Liver (tissue), 3 donors: ENCODE results near the gene RSPH4A.
"Not testable (repeated sequence)": the region's sequence is repeated elsewhere in the genome, so short reads cannot be mapped to it uniquely, and the experiment has no call there.

Source experiments
- CTCF ChIP-seq: fragments of 150-350 bp; IDR thresholded peaks from 2 replicates; pipeline ENCODE4 v1.5.1; 2017; ENCODE audit warnings: improper control_type of control experiment, low read depth, low read length; ENCODE audit not compliant: missing input control
- EGR1 ChIP-seq, 2 donors: IDR thresholded peaks; 2 replicates each; pipeline ENCODE4 v1.6.1; 2016 to 2018; ENCODE audit warnings: antibody characterized with exemption in 2 of 2, low read depth in 2 of 2
- HNF4A ChIP-seq, 2 donors: conservative IDR thresholded peaks; 2 replicates each; pipeline ENCODE4 v1.6.1; 2016; ENCODE audit warnings: antibody characterized with exemption in 2 of 2, mild to moderate bottlenecking in 2 of 2
- JUND ChIP-seq, 2 donors: IDR thresholded peaks; 2 replicates each; pipeline ENCODE4 v1.6.1; 2016; ENCODE audit warnings: antibody characterized with exemption in 2 of 2
- MAX ChIP-seq: IDR thresholded peaks from 2 replicates; pipeline ENCODE4 v1.6.1; 2016; ENCODE audit warnings: antibody characterized with exemption
- RAD21 ChIP-seq, 2 donors: IDR thresholded peaks; 2 replicates each; pipeline ENCODE4 v1.6.1; 2016; ENCODE audit warnings: antibody characterized with exemption in 2 of 2, mild to moderate bottlenecking in 2 of 2
- REST ChIP-seq: IDR thresholded peaks from 2 replicates; pipeline ENCODE4 v1.6.1; 2016; ENCODE audit warnings: antibody characterized with exemption, mild to moderate bottlenecking
- SP1 ChIP-seq: IDR thresholded peaks from 2 replicates; pipeline ENCODE4 v1.6.1; 2018; ENCODE audit warnings: antibody characterized with exemption, mild to moderate bottlenecking
- TAF1 ChIP-seq: conservative IDR thresholded peaks from 2 replicates; pipeline ENCODE4 v1.6.1; 2016; ENCODE audit warnings: antibody characterized with exemption, mild to moderate bottlenecking
- ZBTB33 ChIP-seq: IDR thresholded peaks from 2 replicates; pipeline ENCODE4 v1.6.1; 2016; ENCODE audit warnings: antibody characterized with exemption
- donor health status: healthy.
- donor health status: healthy.

- TF ChIP-seq HNF4A (conservative IDR thresholded peaks at IDR 0.05); CTCF; SP1; TAF1; ZBTB33; RAD21 (IDR thresholded peaks at IDR 0.05); REST; JUND (IDR thresholded peaks at IDR 0.05); MAX; EGR1 (IDR thresholded peaks at IDR 0.05; ENCODE audit: low read depth in 2 of 2): not testable (repeated sequence)
These were observed 12.4 kb upstream of the RSPH4A start for GRCh38 chr6:116603916-116604315.
